Measurements from ENCODE around the gene COPG1.
"Not testable (repeated sequence)": the region's sequence is repeated elsewhere in the genome, so short reads cannot be mapped to it uniquely, and the experiment has no call there.

The COPG1 gene

GRCh38 chr3:129263161-129263910 lies 13.9 kb downstream of the COPG1 start:
- Histone ChIP-seq H3K27me3 (ENCODE audit: insufficient read depth, low read length) (no peaks in the 10 kb centered on the region), H3K36me3 (ENCODE audit: insufficient read depth, low read length) (peaks cover 93% of the 10 kb centered on the region), H3K27ac (ENCODE audit: low read depth, low read length) (no peak overlapping the region), H3K9me3 (ENCODE audit: insufficient read depth, low read depth, low read length) (no peaks in the 10 kb centered on the region), H3K9ac (ENCODE audit: low read depth, low read length) (no peak overlapping the region), H3K4me3 (ENCODE audit: low read length) (no peak overlapping the region), H3K4me1 (ENCODE audit: insufficient read depth, low read length) (no peaks in the 10 kb centered on the region)
- 91% methylated on average over 6 of the region's 6 CpGs for WGBS

GRCh38 chr3:129264994-129265393 lies 15.6 kb downstream of the COPG1 start:
- peaks cover 95% of the 10 kb centered on the region for H3K36me3 ChIP-seq (ENCODE audit: insufficient read depth, low read length)
- WGBS: 100% methylated on average over 6 of the region's 6 CpGs
- not testable (repeated sequence) for H3K4me3 ChIP-seq (ENCODE audit: low read length); H3K27ac ChIP-seq (ENCODE audit: low read depth, low read length); H3K9me3 ChIP-seq (ENCODE audit: insufficient read depth, low read depth, low read length); H3K9ac ChIP-seq (ENCODE audit: low read depth, low read length); H3K27me3 ChIP-seq (ENCODE audit: insufficient read depth, low read length); H3K4me1 ChIP-seq (ENCODE audit: insufficient read depth, low read length)

GRCh38 chr3:129266651-129267050 lies 17.2 kb downstream of the COPG1 start:
- Histone ChIP-seq H3K9ac (ENCODE audit: low read depth, low read length) (no peak overlapping the region), H3K27ac (ENCODE audit: low read depth, low read length) (no peak overlapping the region), H3K36me3 (ENCODE audit: insufficient read depth, low read length) (peaks cover 95% of the 10 kb centered on the region), H3K4me3 (ENCODE audit: low read length) (no peak overlapping the region), H3K27me3 (ENCODE audit: insufficient read depth, low read length) (no peaks in the 10 kb centered on the region), H3K4me1 (ENCODE audit: insufficient read depth, low read length) (no peaks in the 10 kb centered on the region), H3K9me3 (ENCODE audit: insufficient read depth, low read depth, low read length) (no peaks in the 10 kb centered on the region)
- 94% methylated on average over 4 of the region's 4 CpGs for WGBS

GRCh38 chr3:129268396-129268795 lies 19.0 kb downstream of the COPG1 start:
- no peak overlapping the region for H3K27ac ChIP-seq (ENCODE audit: low read depth, low read length)
- no peak overlapping the region for H3K4me3 ChIP-seq (ENCODE audit: low read length)
- no peaks in the 10 kb centered on the region for H3K4me1 ChIP-seq (ENCODE audit: insufficient read depth, low read length)
- H3K9me3 ChIP-seq (ENCODE audit: insufficient read depth, low read depth, low read length): no peaks in the 10 kb centered on the region
- WGBS: 98% methylated on average over 4 of the region's 4 CpGs
- peaks cover 98% of the 10 kb centered on the region for H3K36me3 ChIP-seq (ENCODE audit: insufficient read depth, low read length)
- H3K27me3 ChIP-seq (ENCODE audit: insufficient read depth, low read length): no peaks in the 10 kb centered on the region
- no peak overlapping the region for H3K9ac ChIP-seq (ENCODE audit: low read depth, low read length)

- no peaks in the 10 kb centered on the region for H3K4me1 ChIP-seq (ENCODE audit: insufficient read depth, low read length)
- H3K27me3 ChIP-seq (ENCODE audit: insufficient read depth, low read length): no peaks in the 10 kb centered on the region
- 95% methylated on average over 11 of the region's 11 CpGs for WGBS
- H3K4me3 ChIP-seq (ENCODE audit: low read length): no peak overlapping the region
- H3K36me3 ChIP-seq (ENCODE audit: insufficient read depth, low read length): peaks cover 99% of the 10 kb centered on the region
- H3K9ac ChIP-seq (ENCODE audit: low read depth, low read length): no peak overlapping the region
- H3K27ac ChIP-seq (ENCODE audit: low read depth, low read length): no peak overlapping the region
- H3K9me3 ChIP-seq (ENCODE audit: insufficient read depth, low read depth, low read length): no peaks in the 10 kb centered on the region
These were observed 22.3 kb downstream of the COPG1 start for GRCh38 chr3:129271674-129272073.

- Histone ChIP-seq H3K36me3 (ENCODE audit: insufficient read depth, low read length) (peaks cover 60% of the 10 kb centered on the region), H3K9me3 (ENCODE audit: insufficient read depth, low read depth, low read length) (no peaks in the 10 kb centered on the region), H3K27ac (ENCODE audit: low read depth, low read length) (no peak overlapping the region), H3K27me3 (ENCODE audit: insufficient read depth, low read length) (no peaks in the 10 kb centered on the region), H3K9ac (ENCODE audit: low read depth, low read length) (no peak overlapping the region), H3K4me1 (ENCODE audit: insufficient read depth, low read length) (peaks cover 16% of the 10 kb centered on the region), H3K4me3 (ENCODE audit: low read length) (no peak overlapping the region)
- 87% methylated on average over 2 of the region's 2 CpGs for WGBS
These were observed 27.0 kb downstream of the COPG1 start for GRCh38 chr3:129276385-129276784.

- 68% methylated on average over 9 of the region's 11 CpGs for WGBS
- H3K4me1 ChIP-seq (ENCODE audit: insufficient read depth, low read length): peaks cover 16% of the 10 kb centered on the region
- peak overlapping the region; percentile 74 for H3K4me3 ChIP-seq (ENCODE audit: low read length)
- H3K9me3 ChIP-seq (ENCODE audit: insufficient read depth, low read depth, low read length): no peaks in the 10 kb centered on the region
- H3K36me3 ChIP-seq (ENCODE audit: insufficient read depth, low read length): peaks cover 45% of the 10 kb centered on the region
- H3K27me3 ChIP-seq (ENCODE audit: insufficient read depth, low read length): no peaks in the 10 kb centered on the region
- peak overlapping the region; percentile 95 for H3K27ac ChIP-seq (ENCODE audit: low read depth, low read length)
- peak overlapping the region; percentile 91 for H3K9ac ChIP-seq (ENCODE audit: low read depth, low read length)
These were observed 28.4 kb downstream of the COPG1 start for GRCh38 chr3:129277829-129278271.

- Histone ChIP-seq H3K9ac (ENCODE audit: low read depth, low read length) (peak within 1 kb of the TSS; percentile 91), H3K27ac (ENCODE audit: low read depth, low read length) (peak within 1 kb of the TSS; percentile 95), H3K36me3 (ENCODE audit: insufficient read depth, low read length) (peaks cover 39% of the 10 kb centered on the region), H3K27me3 (ENCODE audit: insufficient read depth, low read length) (no peaks in the 10 kb centered on the region), H3K9me3 (ENCODE audit: insufficient read depth, low read depth, low read length) (no peaks in the 10 kb centered on the region), H3K4me1 (ENCODE audit: insufficient read depth, low read length) (peaks cover 16% of the 10 kb centered on the region), H3K4me3 (ENCODE audit: low read length) (peak within 1 kb of the TSS; percentile 74)
- WGBS: under 1% methylated on average over 44 of the region's 44 CpGs
These were observed 29.1 kb downstream of the COPG1 start, which contains the start of gene HMCES for GRCh38 chr3:129278439-129278965. Gene HMCES (plus strand): TSS chr3:129278870. CDS start chr3:129279733, 863 bp downstream.

GRCh38 chr3:129278966-129279906 lies 29.8 kb downstream of the COPG1 start:
- Histone ChIP-seq H3K36me3 (ENCODE audit: insufficient read depth, low read length) (peaks cover 32% of the 10 kb centered on the region), H3K4me1 (ENCODE audit: insufficient read depth, low read length) (peaks cover 16% of the 10 kb centered on the region), H3K9me3 (ENCODE audit: insufficient read depth, low read depth, low read length) (no peaks in the 10 kb centered on the region), H3K27ac (ENCODE audit: low read depth, low read length) (peak overlapping the region; percentile 95; the same call in 1 of the 2 replicates), H3K27me3 (ENCODE audit: insufficient read depth, low read length) (no peaks in the 10 kb centered on the region), H3K4me3 (ENCODE audit: low read length) (peak overlapping the region; percentile 74), H3K9ac (ENCODE audit: low read depth, low read length) (peak overlapping the region; percentile 73)
- WGBS: under 1% methylated on average over 82 of the region's 82 CpGs

- H3K27ac ChIP-seq (ENCODE audit: low read depth, low read length): no peak overlapping the region
- peaks cover 16% of the 10 kb centered on the region for H3K4me1 ChIP-seq (ENCODE audit: insufficient read depth, low read length)
- no peaks in the 10 kb centered on the region for H3K9me3 ChIP-seq (ENCODE audit: insufficient read depth, low read depth, low read length)
- peak overlapping the region; percentile 74 for H3K4me3 ChIP-seq (ENCODE audit: low read length)
- no peak overlapping the region for H3K9ac ChIP-seq (ENCODE audit: low read depth, low read length)
- H3K27me3 ChIP-seq (ENCODE audit: insufficient read depth, low read length): no peaks in the 10 kb centered on the region
- 96% methylated on average over 2 of the region's 2 CpGs for WGBS
- peaks cover 22% of the 10 kb centered on the region for H3K36me3 ChIP-seq (ENCODE audit: insufficient read depth, low read length)
These were observed 30.8 kb downstream of the COPG1 start for GRCh38 chr3:129280183-129280582.

GRCh38 chr3:129281726-129282125 lies 32.3 kb downstream of the COPG1 start:
- WGBS: 95% methylated on average over 4 of the region's 5 CpGs
- Histone ChIP-seq H3K9ac (ENCODE audit: low read depth, low read length) (no peak overlapping the region), H3K4me3 (ENCODE audit: low read length) (no peak overlapping the region), H3K36me3 (ENCODE audit: insufficient read depth, low read length) (peaks cover 11% of the 10 kb centered on the region), H3K4me1 (ENCODE audit: insufficient read depth, low read length) (peaks cover 16% of the 10 kb centered on the region), H3K27ac (ENCODE audit: low read depth, low read length) (no peak overlapping the region), H3K27me3 (ENCODE audit: insufficient read depth, low read length) (no peaks in the 10 kb centered on the region), H3K9me3 (ENCODE audit: insufficient read depth, low read depth, low read length) (no peaks in the 10 kb centered on the region)

Data from HUES64 (cell line).